Tibial artery (tissue), 4 donors: ENCODE measurements around the gene TAS2R14.

Source experiments
- DNase-seq, 2 donors: peaks; one replicate each; pipeline ENCODE4 v3.0.0-alpha.2; 2019
- H3K27ac ChIP-seq, 2 donors: fragments of 200-600 bp; sonication (generic) in 1 of 2; 1 replicate in 1 of 2; 2 replicates in 1 of 2; pipeline ENCODE4 v1.5.1; 2018 to 2019; ENCODE audit warnings: mild to moderate bottlenecking in 1 of 2
- H3K27me3 ChIP-seq, 2 donors: fragments of 200-600 bp; sonication (generic) in 1 of 2; one replicate each; pipeline versions ENCODE4 v1.5.1 to v1.6.0; 2016 to 2019
- H3K36me3 ChIP-seq, 3 donors: fragments of 200-600 bp; sonication (generic) in 2 of 3; one replicate each; pipeline ENCODE4 v1.5.1; 2016 to 2019; ENCODE audit warnings: mild to moderate bottlenecking in 2 of 3
- H3K4me1 ChIP-seq, 4 donors: fragments of 200-600 bp; sonication (generic) in 2 of 4; 1 replicate in 3 of 4; 2 replicates in 1 of 4; pipeline ENCODE4 v1.5.1; 2016 to 2019
- H3K4me3 ChIP-seq, 2 donors: fragments of 200-600 bp; sonication (generic) in 1 of 2; 1 replicate in 1 of 2; 2 replicates in 1 of 2; pipeline ENCODE4 v1.5.1; 2018 to 2019; ENCODE audit warnings: mild to moderate bottlenecking in 2 of 2
- H3K9me3 ChIP-seq, 3 donors: fragments of 200-600 bp; sonication (generic) in 1 of 3; one replicate each; pipeline ENCODE4 v1.5.1; 2016 to 2019
- intact Hi-C: fragments of 100-400 bp; cut with DNase I; formaldehyde crosslinking; loops from one replicate; pipeline ENCODE4 v1.15.0; 2023; ENCODE audit warnings: low total_unique reads
- TF ChIP-seq, protein P1 (sequence below), 2 experiments: fragments of 200-600 bp in 1 of 2; fragments of 450-650 bp in 1 of 2; IDR thresholded peaks; one replicate each; pipeline ENCODE4 v1.5.1; 2017 to 2019; ENCODE audit warnings: antibody characterized with exemption in 2 of 2, mild to moderate bottlenecking in 1 of 2, moderate library complexity in 1 of 2

TAS2R14 gene

DNA sequence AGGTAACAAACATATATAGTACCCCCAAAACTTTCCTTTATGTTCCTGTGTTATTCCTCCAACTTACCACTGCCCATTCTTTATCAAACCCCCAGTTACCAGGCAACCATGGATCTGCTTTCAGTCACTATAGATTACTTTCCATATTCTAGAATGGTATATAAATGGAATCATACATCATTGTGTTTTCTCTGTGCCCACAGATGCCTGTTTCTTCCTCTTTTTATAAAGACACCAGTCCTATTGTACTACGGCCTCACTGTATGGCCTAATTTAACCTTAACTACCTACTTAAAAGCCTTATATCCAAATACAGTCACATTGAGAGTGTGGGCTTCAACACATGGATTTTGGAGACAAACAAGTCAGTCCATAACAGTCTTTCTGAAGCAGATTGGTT lies 2.6 kb downstream of the TAS2R14 start:
- TF ChIP-seq, protein P1, sequence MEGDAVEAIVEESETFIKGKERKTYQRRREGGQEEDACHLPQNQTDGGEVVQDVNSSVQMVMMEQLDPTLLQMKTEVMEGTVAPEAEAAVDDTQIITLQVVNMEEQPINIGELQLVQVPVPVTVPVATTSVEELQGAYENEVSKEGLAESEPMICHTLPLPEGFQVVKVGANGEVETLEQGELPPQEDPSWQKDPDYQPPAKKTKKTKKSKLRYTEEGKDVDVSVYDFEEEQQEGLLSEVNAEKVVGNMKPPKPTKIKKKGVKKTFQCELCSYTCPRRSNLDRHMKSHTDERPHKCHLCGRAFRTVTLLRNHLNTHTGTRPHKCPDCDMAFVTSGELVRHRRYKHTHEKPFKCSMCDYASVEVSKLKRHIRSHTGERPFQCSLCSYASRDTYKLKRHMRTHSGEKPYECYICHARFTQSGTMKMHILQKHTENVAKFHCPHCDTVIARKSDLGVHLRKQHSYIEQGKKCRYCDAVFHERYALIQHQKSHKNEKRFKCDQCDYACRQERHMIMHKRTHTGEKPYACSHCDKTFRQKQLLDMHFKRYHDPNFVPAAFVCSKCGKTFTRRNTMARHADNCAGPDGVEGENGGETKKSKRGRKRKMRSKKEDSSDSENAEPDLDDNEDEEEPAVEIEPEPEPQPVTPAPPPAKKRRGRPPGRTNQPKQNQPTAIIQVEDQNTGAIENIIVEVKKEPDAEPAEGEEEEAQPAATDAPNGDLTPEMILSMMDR (IDR thresholded peaks at IDR 0.05) = no peak
- no peak for DNase-seq
- no peaks in the 10 kb centered on the region for H3K36me3 ChIP-seq
- no peaks in the 10 kb centered on the region for H3K27me3 ChIP-seq
- no peaks in the 10 kb centered on the region for H3K9me3 ChIP-seq
- intact Hi-C loops = no loop called here
- no peak overlapping the region for H3K27ac ChIP-seq
- no peaks in the 10 kb centered on the region for H3K4me1 ChIP-seq
- H3K4me3 ChIP-seq = no peak overlapping the region

DNA sequence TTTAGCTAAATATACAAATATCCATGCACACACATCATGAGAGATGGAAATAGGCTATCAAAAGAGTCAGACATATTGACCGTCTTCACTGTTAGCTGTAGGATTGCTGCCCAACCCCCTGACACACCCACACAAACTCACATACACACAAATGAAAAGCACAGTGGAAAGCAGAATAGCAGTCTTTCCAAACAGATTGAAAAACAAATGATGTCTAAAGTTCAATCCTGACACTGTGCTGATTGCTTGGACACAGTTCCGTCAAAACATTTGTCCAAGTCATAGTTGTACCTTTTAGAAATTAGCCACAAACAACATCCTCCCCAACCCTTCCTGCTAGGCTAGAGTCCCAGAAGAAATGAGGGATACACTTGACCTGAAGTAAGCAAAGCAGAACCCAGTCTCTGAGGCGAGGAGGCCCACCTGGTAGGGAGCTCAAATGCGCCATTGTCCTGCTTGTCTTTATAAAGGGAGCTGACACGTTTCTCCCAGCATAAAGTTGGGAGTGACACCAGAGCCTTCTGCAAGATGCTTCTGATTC lies 10.2 kb downstream of the TAS2R14 start, which contains the start of gene PRH2:
PRH2 (plus strand) TSS at position 491 of the 541 bp plus-strand sequence; CDS start at position 529, 38 bp downstream.
- TF ChIP-seq, protein P1 (IDR thresholded peaks at IDR 0.05) = no peak
- Histone ChIP-seq H3K9me3 (no peaks in the 10 kb centered on the region), H3K4me1 (no peaks in the 10 kb centered on the region), H3K36me3 (no peaks in the 10 kb centered on the region), H3K27me3 (no peaks in the 10 kb centered on the region), H3K4me3 (no peak within 1 kb of the TSS), H3K27ac (no peak within 1 kb of the TSS)
- intact Hi-C loops = no loop called here
- no peak for DNase-seq

DNA sequence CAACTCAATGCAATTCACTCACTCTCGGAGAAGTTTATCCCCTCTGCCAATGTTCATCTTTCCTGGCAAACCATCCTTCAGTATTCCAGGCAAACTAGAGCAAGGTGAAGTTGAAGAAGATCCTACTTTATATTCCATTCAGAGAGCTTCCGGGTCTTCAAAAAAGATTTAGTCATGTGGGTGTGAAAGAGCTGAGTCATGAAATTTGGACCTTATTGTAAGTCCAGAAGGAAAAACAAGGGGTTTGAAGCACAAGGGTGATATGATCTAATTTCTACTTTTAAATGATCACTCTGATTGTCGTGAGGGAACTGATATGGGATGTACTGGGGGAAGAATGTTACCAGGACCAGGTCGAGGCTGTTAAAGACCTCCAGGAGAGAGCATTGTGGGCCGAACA lies 12.8 kb downstream of the TAS2R14 start:
- H3K4me1 ChIP-seq = no peaks in the 10 kb centered on the region
- H3K27me3 ChIP-seq = no peaks in the 10 kb centered on the region
- intact Hi-C loops = no loop called here
- no peak for DNase-seq
- no peak overlapping the region for H3K27ac ChIP-seq
- TF ChIP-seq, protein P1 (IDR thresholded peaks at IDR 0.05) = no peak
- no peaks in the 10 kb centered on the region for H3K9me3 ChIP-seq
- no peak overlapping the region for H3K4me3 ChIP-seq
- H3K36me3 ChIP-seq = no peaks in the 10 kb centered on the region

DNA sequence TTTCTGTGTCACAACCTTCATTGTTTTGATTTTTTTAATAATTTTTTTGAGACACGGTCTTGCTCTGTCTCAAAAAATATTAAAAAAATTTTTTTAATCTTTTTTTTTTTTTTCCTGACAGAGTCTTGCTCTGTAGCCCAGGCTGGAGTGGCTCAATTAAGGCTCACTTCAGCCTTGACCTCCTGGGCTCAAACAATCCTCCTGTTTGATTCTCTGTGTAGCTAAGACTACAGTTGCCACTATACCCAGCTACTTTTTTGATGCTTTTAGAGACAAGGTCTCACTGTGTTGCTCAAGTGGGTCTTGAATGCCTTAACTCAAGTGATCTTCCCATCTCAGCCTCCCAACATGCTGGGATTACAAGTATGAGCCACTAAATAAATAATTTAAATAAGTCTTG lies 19.3 kb downstream of the TAS2R14 start:
- intact Hi-C loops = no loop called here
- Histone ChIP-seq H3K27ac (no peak overlapping the region), H3K4me1 (no peaks in the 10 kb centered on the region), H3K27me3 (no peaks in the 10 kb centered on the region), H3K36me3 (no peaks in the 10 kb centered on the region), H3K9me3 (no peaks in the 10 kb centered on the region), H3K4me3 (no peak overlapping the region)
- no peak for DNase-seq
- TF ChIP-seq, protein P1 (IDR thresholded peaks at IDR 0.05) = no peak

DNA sequence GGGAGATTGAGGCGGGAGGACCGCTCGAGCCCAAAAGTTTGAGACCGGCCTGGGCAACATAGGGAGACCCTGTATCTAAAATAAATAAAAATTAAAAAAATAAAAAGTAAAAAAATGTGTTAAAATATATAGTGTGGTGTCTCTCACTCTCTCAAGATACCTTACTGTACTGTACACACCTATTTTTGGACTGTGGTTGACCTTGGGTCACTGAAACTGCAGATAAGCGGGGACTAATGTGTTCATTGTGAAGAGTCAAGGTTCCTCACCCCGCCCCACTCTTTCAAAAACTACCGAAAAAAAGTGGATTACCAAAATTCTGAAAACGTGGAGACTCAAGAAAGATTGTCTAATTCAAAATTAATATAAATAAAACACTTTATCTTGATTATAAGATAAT lies 28.7 kb downstream of the TAS2R14 start:
- Histone ChIP-seq H3K9me3 (peaks cover 0 to 6% (median 0%) of the 10 kb centered on the region in 3 donors), H3K4me1 (no peaks in the 10 kb centered on the region)
- intact Hi-C loops = no loop called here

More for the DNA sequence above, 28.7 kb downstream of the TAS2R14 start:
- TF ChIP-seq, protein P1 (IDR thresholded peaks at IDR 0.05) = no peak
- Histone ChIP-seq H3K27me3 (no peaks in the 10 kb centered on the region), H3K4me3 (no peak overlapping the region), H3K27ac (no peak overlapping the region), H3K36me3 (peaks cover 0 to 6% (median 0%) of the 10 kb centered on the region in 3 donors)
- no peak for DNase-seq
